HEK293 (cell line): ENCODE data around the gene RAVER2.

ENCODE experiments used
- MYNN ChIP-seq: fragments of 450-650 bp; formaldehyde crosslinking; IDR thresholded peaks from 2 replicates; pipeline ENCODE4 v1.5.1; 2016; ENCODE audit warnings: missing biosample characterization, missing genetic modification characterization, borderline replicate concordance
- RBAK ChIP-seq: fragments of 450-650 bp; formaldehyde crosslinking; IDR thresholded peaks from 2 replicates; pipeline ENCODE4 v1.5.1; 2016; ENCODE audit warnings: missing biosample characterization, missing genetic modification characterization
- SALL2 ChIP-seq: fragments of 450-650 bp; formaldehyde crosslinking; IDR thresholded peaks from 2 replicates; pipeline ENCODE4 v1.5.0; 2017; ENCODE audit warnings: missing biosample characterization, mild to moderate bottlenecking, missing genetic modification characterization, borderline replicate concordance
- YY1 ChIP-seq: fragments of 450-650 bp; formaldehyde crosslinking; IDR thresholded peaks from 2 replicates; pipeline ENCODE4 v1.5.1; 2018; ENCODE audit warnings: missing biosample characterization, missing genetic modification characterization
- ZNF10 ChIP-seq: fragments of 450-650 bp; formaldehyde crosslinking; IDR thresholded peaks from 2 replicates; pipeline ENCODE4 v1.5.1; 2017; ENCODE audit warnings: missing biosample characterization, missing genetic modification characterization
- ZNF335 ChIP-seq: fragments of 450-650 bp; formaldehyde crosslinking; conservative IDR thresholded peaks from 2 replicates; pipeline ENCODE4 v1.5.1; 2016; ENCODE audit warnings: missing biosample characterization, missing genetic modification characterization
- ZNF362 ChIP-seq: fragments of 450-650 bp; formaldehyde crosslinking; IDR thresholded peaks from 2 replicates; pipeline ENCODE4 v1.5.1; 2016; ENCODE audit warnings: missing biosample characterization, missing genetic modification characterization
- ZNF510 ChIP-seq: fragments of 450-650 bp; formaldehyde crosslinking; IDR thresholded peaks from 2 replicates; pipeline ENCODE4 v1.5.1; 2018; ENCODE audit warnings: mild to moderate bottlenecking, missing genetic modification characterization, missing biosample characterization; ENCODE audit not compliant: insufficient replicate concordance
- TF ChIP-seq, protein P1 (sequence below): fragments of 450-650 bp; formaldehyde crosslinking; IDR thresholded peaks from 2 replicates; pipeline ENCODE4 v1.5.1; 2016; ENCODE audit warnings: missing biosample characterization, missing genetic modification characterization

DNA sequence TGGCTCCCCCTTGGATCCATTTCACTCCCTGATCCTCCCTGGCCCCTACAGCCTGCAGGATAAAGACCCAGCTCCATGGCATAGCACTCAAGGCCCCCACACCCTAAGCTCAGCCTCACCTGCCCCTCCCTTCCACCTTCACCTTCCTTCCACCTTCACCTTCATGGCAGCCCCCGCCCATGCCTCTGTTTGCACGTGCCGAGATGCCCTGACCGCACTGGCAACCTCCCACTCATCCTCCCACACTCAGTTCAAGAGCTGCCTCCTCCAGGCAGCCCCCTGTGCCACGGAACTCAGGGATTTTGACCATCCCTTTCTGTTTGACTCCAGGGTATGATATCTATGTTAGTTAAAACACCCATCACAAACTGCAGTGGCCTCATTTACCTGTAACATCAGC is 109.8 kb downstream of the RAVER2 start:
- TF ChIP-seq ZNF510 (tag by site-specific recombination) (no peak), ZNF335 (tag by site-specific recombination) (no peak), ZNF10 (tag by site-specific recombination) (no peak), YY1 (tag by site-specific recombination) (no peak), ZNF362 (no peak), SALL2 (tag by site-specific recombination) (no peak), MYNN (tag by site-specific recombination) (no peak), RBAK (tag by site-specific recombination) (no peak)
- TF ChIP-seq, protein P1, sequence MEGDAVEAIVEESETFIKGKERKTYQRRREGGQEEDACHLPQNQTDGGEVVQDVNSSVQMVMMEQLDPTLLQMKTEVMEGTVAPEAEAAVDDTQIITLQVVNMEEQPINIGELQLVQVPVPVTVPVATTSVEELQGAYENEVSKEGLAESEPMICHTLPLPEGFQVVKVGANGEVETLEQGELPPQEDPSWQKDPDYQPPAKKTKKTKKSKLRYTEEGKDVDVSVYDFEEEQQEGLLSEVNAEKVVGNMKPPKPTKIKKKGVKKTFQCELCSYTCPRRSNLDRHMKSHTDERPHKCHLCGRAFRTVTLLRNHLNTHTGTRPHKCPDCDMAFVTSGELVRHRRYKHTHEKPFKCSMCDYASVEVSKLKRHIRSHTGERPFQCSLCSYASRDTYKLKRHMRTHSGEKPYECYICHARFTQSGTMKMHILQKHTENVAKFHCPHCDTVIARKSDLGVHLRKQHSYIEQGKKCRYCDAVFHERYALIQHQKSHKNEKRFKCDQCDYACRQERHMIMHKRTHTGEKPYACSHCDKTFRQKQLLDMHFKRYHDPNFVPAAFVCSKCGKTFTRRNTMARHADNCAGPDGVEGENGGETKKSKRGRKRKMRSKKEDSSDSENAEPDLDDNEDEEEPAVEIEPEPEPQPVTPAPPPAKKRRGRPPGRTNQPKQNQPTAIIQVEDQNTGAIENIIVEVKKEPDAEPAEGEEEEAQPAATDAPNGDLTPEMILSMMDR (tag by site-specific recombination) = no peak
